GM18909 (cell line): Measurements from ENCODE around the gene GPR152.
"Not testable (repeated sequence)": the region's sequence is repeated elsewhere in the genome, so short reads cannot be mapped to it uniquely, and the experiment has no call there.

Experiments used
- ATAC-seq: cut with Tn5 transposase; IDR thresholded peaks from one replicate; pipeline ENCODE4 v1.9.1; 2021; ENCODE audit warnings: mild to moderate bottlenecking; ENCODE audit not compliant: unreplicated experiment, poor library complexity

GPR152 gene

DNA sequence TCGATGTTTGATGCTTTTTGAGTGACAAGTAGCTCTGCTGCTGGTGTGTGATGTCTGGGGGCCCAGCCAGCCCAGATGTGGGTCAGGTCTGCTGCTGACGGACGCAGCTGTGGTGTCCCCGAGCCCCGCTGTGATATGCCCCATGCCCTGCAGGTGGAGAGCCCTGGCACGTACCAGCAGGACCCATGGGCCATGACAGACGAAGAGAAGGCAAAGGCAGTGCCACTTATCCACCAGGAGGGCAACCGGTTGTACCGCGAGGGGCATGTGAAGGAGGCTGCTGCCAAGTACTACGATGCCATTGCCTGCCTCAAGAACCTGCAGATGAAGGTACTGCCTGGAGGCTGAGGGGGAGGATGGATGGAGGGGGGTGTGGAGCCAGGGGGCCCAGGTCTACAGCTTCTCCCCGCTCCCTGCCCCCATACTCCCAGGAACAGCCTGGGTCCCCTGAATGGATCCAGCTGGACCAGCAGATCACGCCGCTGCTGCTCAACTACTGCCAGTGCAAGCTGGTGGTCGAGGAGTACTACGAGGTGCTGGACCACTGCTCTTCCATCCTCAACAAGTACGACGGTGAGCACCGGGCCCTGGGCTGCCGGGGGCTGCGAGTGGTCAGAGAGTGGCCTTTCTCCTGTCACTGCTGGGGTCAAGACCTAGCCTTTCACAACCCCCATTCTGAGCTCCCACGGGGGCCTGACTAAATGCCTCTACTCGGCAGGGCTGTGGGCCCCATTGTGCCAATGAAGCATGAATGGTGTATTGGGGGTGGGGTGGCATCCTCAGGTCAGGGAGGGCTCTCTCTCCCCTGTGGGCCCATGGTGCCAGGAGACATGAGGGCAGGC is 37.6 kb upstream of the GPR152 start:
- ATAC-seq, result no peak

DNA sequence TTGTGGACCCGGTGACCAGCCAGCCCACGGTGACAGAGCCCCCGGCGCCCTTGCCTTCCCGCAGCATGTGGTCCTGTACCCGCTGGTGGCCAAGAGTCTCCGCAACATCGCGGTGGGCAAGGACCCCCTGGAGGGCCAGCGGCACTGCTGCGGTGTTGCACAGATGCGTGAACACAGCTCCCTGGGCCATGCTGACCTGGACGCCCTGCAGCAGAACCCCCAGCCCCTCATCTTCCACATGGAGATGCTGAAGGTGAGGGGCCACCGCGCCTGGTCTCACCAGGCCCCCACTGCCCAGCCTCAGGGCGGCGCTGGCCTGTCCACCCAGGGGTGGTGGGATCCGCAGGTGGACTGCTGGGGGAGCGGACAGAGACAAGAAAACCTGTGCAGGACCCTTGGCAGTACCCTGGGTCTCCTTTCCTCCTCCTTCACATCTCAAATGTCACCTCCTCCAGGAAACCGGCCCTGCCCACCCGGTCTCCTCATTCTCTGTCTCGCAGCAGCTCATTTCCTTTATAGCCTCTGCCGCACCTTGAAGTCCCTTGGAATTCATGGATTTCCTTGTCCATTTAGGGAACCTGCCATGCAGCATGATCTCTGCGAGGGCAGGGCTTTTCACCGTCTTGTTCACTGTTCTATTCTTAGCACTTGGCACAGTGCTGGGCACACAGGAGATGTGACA is 36.8 kb upstream of the GPR152 start:
- ATAC-seq, result no peak

DNA sequence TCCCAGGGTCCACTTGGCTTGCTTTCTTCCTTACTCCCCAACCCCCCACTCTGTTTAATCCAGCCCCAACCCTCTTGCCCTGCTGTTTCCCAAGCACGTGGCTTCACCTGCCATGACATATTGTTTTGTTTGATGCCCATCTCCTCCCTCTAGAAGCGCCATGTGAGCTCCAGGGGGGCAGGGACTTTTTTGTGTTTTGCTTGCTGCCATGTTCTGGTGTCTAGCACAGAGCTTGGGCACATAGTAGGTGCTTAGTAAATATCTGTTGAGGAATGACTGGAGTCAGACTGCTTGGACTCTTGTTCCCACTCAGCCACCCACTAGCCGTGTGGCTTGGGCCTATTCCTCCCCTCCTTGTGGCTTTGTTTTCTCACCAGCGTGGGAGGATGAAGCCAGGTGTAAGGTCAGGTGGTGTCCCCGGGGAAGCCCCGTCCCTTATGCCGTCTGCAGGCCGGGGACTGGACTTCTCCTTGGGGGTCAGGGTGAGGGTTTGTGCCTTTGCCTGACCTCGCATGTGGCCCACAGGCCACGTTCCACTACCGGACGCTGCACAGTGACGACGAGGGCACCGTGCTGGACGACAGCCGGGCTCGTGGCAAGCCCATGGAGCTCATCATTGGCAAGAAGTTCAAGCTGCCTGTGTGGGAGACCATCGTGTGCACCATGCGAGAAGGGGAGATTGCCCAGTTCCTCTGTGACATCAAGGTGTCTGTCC is 34.1 kb upstream of the GPR152 start:
- ATAC-seq, result peak; percentile 35

DNA sequence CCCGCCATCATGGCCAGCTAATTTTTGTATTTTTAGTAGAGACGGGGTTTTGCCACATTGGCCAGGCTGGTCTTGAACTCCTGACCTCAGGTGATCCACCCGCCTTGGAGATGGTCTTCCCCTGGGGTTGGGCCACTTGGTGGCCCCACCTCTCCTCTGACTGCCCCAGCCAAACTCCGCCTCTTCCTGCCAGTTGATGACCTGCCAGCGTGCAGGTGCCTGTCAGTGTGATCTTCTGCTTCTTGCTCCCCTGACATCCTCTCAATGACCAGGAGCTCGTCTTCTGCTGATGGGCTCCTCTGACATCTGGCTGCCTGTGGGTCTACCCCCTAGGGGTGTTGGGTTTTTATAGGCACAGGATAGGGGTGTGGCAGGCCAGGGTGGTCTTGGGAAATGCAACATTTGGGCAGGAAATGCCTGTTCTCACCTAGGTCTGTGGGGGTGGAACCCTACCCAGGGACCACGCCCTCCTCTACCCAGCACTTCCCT is 33.4 kb upstream of the GPR152 start:
- not testable (repeated sequence) for ATAC-seq

DNA sequence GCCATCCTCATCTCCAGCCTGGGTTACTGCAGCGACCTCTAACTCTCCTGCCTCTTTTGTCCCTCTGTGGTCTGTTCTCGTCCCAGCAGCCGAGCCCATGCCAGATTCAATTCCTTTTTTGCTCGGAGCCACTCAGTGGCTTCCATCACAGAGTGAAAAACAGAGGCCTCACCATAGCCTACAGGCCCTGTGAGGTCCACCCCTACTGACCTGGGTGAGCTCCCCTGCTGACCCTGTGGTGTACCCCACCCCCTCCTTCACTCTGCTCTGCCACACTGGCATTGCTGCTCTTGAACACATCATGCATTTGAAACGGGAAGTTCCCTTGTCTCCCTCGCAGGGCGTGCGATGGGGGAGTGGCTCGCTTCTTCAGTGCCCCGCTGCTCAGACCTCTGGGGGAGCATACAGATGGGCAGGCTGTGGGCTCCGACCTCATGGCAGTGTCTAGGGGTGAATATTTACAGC is 32.4 kb upstream of the GPR152 start:
- ATAC-seq, result no peak

DNA sequence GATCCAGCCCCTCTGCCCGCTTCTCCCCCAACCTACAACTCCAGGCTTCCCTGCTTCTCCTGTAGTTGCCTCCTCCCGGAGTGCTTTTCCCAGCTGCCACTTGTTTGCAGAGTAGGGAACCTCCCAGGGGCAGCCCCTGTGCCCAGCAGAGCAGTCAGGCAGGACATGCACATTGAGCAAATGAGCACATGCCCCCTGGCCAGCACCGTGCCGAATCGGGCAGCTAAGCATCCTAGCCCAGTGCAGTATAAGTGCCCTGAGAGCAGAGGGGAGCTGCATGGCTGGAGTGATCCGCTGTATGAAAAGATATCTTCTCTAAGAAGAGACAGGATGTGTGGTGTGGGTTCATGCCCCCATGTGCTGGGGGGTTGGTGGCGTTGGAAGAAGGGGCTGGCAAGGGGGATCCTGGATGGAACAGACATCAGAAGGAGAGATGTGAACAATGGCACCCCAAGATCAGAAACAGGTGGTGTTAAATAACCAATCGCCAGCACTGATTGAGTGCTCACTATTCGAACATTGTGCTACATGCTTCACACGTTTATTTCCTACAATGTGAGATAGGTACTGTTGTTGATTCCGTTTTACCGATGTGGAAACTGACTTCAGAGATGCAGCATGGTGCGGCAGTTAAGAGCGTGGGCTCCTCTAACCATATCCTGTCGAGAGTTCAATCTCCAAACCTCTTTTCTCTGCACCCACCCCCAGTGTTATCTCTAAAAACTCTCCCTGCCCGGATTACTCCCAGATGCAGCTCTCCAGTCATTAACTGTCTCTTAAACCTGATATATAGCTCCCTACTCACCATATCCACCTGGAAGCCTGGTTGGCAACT is 31.5 kb upstream of the GPR152 start:
- no peak for ATAC-seq

DNA sequence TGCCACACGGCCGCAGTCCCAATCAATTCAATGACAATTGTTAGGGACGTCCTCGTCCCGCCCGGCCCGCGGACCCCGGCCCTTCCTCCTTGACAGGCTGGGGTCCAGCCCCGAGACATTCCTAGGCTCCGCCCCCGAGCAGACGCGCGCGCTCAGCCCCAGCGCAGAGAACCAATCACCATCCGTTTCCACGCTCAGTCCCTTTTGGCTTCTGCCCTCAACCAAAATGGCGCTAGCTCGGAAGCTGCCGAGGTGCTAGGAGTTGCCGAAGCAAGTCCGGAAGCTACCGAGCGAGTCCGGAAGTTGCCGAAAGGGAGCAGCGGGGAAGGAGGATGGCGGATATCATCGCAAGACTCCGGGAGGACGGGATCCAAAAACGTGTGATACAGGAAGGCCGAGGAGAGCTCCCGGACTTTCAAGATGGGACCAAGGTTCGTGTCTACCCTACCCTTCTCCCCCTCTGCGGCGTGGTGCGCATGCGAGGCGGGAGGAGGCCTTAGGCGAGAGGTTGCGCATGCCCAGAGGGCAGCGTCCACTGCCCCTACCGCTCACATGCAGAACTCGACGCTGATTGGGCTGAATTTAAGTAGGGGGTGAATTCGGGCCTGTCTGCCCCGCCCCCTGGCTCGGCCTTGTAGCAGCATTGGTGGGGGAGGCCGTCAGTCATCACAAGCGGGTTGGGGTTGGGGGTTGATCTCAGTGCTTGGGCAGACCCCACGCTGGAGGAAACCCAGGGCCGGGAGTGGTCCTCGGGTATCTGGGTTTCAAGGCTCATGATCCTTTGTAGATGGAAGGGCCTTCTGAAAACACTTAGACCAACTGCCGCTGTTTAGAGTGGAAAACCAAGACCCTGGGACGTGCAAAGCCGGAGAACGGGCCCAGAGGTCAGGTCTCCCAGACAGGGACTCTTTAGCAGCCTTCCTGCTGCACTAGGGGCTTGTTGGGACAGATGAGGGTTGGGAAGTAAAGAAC is 30.6 kb upstream of the GPR152 start, which contains the start of gene AIP:
Gene AIP, plus strand, starts transcription at position 200 of the 972 bp plus-strand sequence. Its CDS starts 133 bp downstream, at position 333.
- peak; percentile 73 for ATAC-seq

DNA sequence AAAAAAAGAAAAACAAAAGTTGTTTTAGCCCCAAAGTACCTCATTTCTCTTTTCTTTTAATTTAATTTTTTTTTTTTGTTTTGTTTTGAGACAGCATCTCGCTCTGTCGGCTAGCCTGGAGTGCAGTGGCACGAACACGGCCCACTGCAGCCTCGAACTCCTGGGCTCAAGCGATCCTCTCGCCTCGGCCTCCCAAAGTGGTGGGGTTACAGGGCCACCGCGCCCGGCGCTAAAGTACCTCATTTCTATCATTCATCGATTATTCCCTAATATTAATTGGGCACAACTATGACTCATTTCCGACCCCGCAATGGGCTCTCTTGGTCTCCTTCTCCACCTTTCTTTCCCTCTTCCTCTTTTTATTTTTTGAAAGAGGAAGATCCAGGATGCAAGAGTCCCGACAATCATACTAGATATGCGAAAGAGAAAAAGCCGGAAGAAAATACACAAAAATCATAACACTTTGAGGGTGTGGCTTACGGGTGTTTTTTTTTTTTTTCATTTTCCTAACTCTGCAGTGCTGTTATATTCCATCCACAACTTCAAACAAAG is 29.8 kb upstream of the GPR152 start:
- ATAC-seq, result no peak

DNA sequence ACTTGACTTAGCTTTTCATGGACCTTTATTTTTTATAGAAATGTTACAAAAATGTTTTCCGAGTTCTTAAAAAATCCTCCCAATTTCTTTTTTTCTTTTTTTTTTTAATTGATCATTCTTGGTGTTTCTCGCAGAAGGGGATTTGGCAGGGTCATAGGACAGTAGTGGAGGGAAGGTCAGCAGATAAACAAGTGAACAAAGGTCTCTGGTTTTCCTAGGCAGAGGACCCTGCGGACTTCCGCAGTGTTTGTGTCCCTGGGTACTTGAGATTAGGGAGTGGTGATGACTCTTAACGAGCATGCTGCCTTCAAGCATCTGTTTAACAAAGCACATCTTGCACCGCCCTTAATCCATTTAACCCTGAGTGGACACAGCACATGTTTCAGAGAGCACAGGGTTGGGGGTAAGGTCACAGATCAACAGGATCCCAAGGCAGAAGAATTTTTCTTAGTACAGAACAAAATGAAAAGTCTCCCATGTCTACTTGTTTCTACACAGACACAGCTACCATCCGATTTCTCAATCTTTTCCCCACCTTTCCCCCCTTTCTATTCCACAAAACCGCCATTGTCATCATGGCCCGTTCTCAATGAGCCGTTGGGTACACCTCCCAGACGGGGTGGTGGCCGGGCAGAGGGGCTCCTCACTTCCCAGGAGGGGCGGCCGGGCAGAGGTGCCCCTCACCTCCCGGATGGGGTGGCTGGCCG is 25.0 kb upstream of the GPR152 start:
- not testable (repeated sequence) for ATAC-seq

DNA sequence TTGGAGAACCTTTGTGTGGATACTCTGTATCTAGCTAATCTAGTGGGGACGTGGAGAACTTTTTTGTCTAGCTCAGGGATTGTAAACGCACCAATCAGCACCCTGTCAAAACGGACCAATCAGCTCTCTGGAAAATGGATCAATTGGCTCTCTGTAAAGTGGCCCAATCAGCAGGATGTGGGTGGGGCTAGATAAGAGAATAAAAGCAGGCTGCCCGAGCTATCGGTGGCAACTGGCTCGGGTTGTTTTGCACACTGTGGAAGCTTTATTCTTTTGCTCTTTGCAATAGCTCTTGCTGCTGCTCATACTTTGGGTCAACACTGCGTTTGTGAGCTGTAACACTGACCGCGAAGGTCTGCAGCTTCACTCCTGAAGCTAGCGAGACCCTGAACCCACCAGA is 24.2 kb upstream of the GPR152 start:
- ATAC-seq, result not testable (repeated sequence)

DNA sequence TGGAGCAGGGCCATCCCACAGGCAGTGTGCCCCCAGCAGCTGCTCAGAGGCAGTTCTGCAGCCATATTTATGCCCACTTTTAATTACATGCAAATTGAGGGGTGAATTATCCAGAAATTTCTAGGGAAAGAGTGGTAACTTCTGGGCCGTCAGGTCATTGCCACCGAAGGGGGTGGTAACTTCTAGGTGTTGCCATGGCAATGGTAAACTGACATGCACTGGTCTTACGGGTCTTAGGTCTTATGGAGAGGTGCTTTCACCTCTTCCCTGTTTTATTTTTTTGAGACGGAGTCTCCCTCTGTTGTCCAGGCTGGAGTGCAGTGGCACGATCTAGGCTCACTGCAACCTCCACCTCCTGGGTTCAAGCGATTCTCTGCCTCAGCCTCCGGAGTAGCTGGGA is 20.4 kb upstream of the GPR152 start:
- no peak for ATAC-seq

DNA sequence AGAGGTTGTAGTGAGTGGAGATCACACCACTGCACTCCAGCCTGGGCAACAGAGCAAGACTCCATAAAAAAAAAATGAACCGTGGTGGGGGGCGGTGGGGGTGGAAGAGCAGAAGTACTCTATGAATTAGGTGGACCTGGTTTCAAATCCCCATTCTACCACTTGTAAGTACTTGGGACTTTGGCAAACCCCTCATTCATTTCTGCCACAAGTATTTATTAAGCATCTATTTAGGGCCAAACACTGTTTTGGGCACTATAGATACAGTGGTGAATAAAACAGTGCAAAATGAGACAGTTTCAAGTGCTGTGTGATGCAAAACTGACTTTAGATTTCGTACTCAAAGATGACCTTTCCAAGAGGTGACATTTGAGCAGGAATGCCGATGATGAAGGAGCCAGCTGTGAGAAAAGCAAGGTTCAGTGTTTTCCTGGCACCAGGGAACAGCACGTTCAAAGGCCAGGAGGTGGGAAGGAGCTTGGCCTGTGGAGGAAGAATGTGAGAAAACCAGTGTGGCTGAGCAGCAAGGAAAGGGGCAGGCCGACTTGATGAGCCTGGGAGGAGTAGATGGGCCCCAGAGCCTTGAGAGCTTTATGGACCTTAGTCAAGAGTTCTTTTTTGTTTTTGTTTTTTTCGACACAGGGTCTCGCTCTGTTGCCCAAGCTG is 17.9 kb upstream of the GPR152 start:
- ATAC-seq, result no peak

DNA sequence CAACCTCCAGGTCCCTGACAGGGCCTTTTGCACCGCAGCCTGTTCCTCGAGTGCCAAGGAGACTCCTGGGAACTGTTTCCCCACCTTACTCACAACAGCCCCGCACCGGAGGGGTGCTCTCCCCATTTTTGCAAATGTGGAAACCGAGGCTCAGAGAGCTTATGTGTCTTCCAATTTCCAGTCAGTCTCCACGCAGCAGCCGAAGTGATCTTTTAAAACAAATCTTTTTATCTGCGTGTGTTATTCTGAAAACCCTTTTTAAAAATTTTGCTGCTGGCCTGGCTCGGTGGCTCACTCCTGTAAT is 16.9 kb upstream of the GPR152 start:
- no peak for ATAC-seq

DNA sequence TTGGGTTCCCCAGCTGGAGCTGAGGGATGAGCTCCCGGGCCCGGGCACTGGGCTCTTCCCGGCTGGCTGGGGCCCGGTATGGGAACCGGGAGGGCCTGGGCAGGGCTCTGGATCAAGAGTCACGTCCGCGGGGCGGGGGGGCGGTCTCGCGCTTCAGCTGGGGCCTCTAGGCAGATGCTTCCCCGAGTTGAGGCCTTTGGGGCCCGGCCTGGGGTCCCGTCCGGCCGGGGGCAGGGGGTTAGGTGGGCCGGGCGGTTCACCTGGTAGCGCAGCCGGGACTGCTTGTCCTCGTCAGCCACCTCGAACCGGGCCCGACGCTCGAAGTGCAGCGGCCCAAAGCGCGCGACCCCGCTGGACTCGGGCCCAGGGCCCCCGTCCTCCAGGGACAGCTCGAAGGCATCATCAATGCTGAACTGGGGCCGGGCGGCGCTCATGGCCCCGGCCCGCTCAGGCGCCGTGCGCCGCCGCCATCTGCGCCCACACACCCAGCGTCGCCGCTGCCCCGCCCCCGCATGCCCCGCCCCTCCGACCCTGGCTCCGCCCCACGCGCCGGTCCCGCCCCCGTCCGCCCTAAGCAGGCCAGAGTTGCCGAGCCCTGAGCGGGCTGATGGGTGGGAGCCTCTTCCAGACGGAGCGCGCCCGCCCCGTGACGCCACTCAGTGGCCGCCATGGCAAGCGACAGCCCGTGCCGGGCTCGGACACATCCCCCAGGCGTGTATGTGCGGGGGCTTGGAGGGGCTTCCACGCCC is 16.4 kb upstream of the GPR152 start, which contains the start of gene TMEM134:
Gene TMEM134, minus strand, starts transcription at position 493 of the 749 bp plus-strand sequence. Its CDS starts 59 bp downstream, at position 434.
- peak; percentile 67 for ATAC-seq

DNA sequence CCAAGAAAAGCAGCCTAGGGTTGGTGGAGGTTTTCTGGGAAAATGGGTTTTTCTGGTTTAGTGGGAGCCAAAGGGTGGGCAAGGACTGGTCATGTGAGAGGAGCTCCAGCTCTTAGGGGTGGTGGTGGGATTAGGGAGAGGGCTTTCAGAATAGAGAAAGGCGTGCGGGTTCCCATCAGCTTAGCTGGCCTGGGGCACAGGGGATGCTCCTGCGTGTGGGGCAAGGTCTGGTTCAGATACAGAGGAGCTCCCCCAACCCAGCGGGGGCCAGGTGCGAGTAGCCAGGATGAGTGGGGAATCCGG is 15.9 kb upstream of the GPR152 start:
- no peak for ATAC-seq

DNA sequence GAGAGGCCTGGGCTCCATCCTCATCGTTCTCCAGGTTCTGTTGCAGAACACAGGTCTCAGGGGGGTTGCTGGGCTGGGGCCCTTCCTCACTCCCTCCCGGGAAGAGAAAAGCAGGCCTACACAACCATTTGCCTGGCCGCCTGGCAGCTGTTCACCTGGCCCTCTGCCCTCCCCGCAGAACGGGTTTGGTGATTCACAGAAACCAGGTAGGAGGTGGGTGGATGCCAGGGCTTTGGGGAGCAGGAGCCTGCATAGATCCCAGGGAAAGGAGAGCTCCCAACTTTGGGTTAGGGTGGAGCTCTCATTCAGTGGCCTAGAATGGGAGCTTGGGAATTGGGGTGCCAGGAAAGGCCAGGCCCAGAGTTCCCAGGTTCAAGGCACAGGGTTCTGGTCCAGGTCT is 15.5 kb upstream of the GPR152 start:
- no peak for ATAC-seq
